H9 (cell line): ENCODE measurements around the gene ANXA10. TPM values are rescaled to one million over a fixed set of nuclear protein-coding genes. Genes with fewer than 3 reads are reported as not detected.
"Not testable (repeated sequence)": the region's sequence is repeated elsewhere in the genome, so short reads cannot be mapped to it uniquely, and the experiment has no call there.

Experiments
- DNase-seq: peaks from one replicate; pipeline ENCODE4 v3.0.0-alpha.2; 2017
- H2AFZ ChIP-seq: one replicate; pipeline ENCODE4 v1.6.1; 2013; ENCODE audit warnings: mild to moderate bottlenecking, low read length, control low read depth, moderate library complexity
- H2AK5ac ChIP-seq: 2 replicates; pipeline ENCODE4 v1.6.1; 2013; ENCODE audit warnings: low read length, control low read depth, mixed read lengths; ENCODE audit not compliant: insufficient read length
- H2BK120ac ChIP-seq: one replicate; pipeline ENCODE4 v1.6.1; 2013; ENCODE audit warnings: low read depth, mild to moderate bottlenecking, low read length, control low read depth, inconsistent platforms; ENCODE audit not compliant: poor library complexity, severe bottlenecking
- H2BK12ac ChIP-seq: 2 replicates; pipeline ENCODE4 v1.6.1; 2013; ENCODE audit warnings: low read length, control low read depth, mixed read lengths, low read depth; ENCODE audit not compliant: insufficient read length
- H2BK15ac ChIP-seq: 2 replicates; pipeline ENCODE4 v1.6.1; 2013; ENCODE audit warnings: low read depth, low read length, control low read depth
- H2BK20ac ChIP-seq: one replicate; pipeline ENCODE4 v1.6.1; 2013; ENCODE audit warnings: low read depth, mild to moderate bottlenecking, low read length, control low read depth, inconsistent platforms; ENCODE audit not compliant: poor library complexity, severe bottlenecking
- H2BK5ac ChIP-seq: 2 replicates; pipeline ENCODE4 v1.6.1; 2013; ENCODE audit warnings: low read length, control low read depth, mixed read lengths; ENCODE audit not compliant: insufficient read length
- H3K14ac ChIP-seq: 2 replicates; pipeline ENCODE4 v1.6.1; 2013; ENCODE audit warnings: low read length, control low read depth; ENCODE audit not compliant: insufficient read depth
- H3K18ac ChIP-seq: 2 replicates; pipeline ENCODE4 v1.6.1; 2013; ENCODE audit warnings: low read depth, mild to moderate bottlenecking, mixed read lengths, low read length, control low read depth; ENCODE audit not compliant: insufficient read length
- H3K23ac ChIP-seq: 2 replicates; pipeline ENCODE4 v1.6.1; 2013; ENCODE audit warnings: low read length, control low read depth, mixed read lengths, low read depth; ENCODE audit not compliant: insufficient read length
- H3K23me2 ChIP-seq: 2 replicates; pipeline ENCODE4 v1.6.1; 2013; ENCODE audit warnings: low read depth, mild to moderate bottlenecking, mixed read lengths, low read length, control low read depth; ENCODE audit not compliant: insufficient read length, poor library complexity, severe bottlenecking
- H3K27ac ChIP-seq: 2 replicates; pipeline ENCODE4 v1.5.1; 2013; ENCODE audit warnings: low read length, control low read depth, mixed read lengths, low read depth; ENCODE audit not compliant: insufficient read length
- H3K27me3 ChIP-seq: 2 replicates; pipeline ENCODE4 v1.6.1; 2013; ENCODE audit warnings: low read length, control low read depth, inconsistent platforms; ENCODE audit not compliant: insufficient read depth
- H3K4ac ChIP-seq: 2 replicates; pipeline ENCODE4 v1.6.1; 2013; ENCODE audit warnings: low read depth, mild to moderate bottlenecking, control low read depth, inconsistent platforms, low read length, moderate library complexity
- H3K4me1 ChIP-seq: 2 replicates; pipeline ENCODE4 v1.6.1; 2013; ENCODE audit warnings: low read length, control low read depth, inconsistent platforms; ENCODE audit not compliant: insufficient read depth
- H3K4me2 ChIP-seq: 2 replicates; pipeline ENCODE4 v1.6.1; 2013; ENCODE audit warnings: low read length, control low read depth, mixed read lengths; ENCODE audit not compliant: insufficient read length, insufficient read depth
- H3K56ac ChIP-seq: 2 replicates; pipeline ENCODE4 v1.6.1; 2013; ENCODE audit warnings: low read depth, mild to moderate bottlenecking, mixed read lengths, low read length, control low read depth; ENCODE audit not compliant: insufficient read length
- H3K79me1 ChIP-seq: 2 replicates; pipeline ENCODE4 v1.6.1; 2013; ENCODE audit warnings: low read depth, mild to moderate bottlenecking, moderate library complexity, low read length, control low read depth, inconsistent platforms; ENCODE audit not compliant: insufficient read depth, poor library complexity, severe bottlenecking
- H3K79me2 ChIP-seq: 2 replicates; pipeline ENCODE4 v1.6.1; 2013; ENCODE audit warnings: low read length, control low read depth, inconsistent platforms; ENCODE audit not compliant: insufficient read depth
- H3K9ac ChIP-seq: 2 replicates; pipeline ENCODE4 v1.6.1; 2013; ENCODE audit warnings: low read length, control low read depth, mixed read lengths; ENCODE audit not compliant: insufficient read length; ENCODE audit errors: extremely low read depth
- H3K9me3 ChIP-seq: one replicate; pipeline ENCODE4 v1.6.1; 2013; ENCODE audit warnings: low read depth, low read length, inconsistent platforms; ENCODE audit not compliant: control insufficient read depth
- H3T11ph ChIP-seq: one replicate; pipeline ENCODE4 v1.6.1; 2013; ENCODE audit warnings: mild to moderate bottlenecking, low read length, control low read depth, inconsistent platforms
- H4K20me1 ChIP-seq: one replicate; pipeline ENCODE4 v1.6.1; 2013; ENCODE audit not compliant: control insufficient read depth, insufficient read length, insufficient read depth
- H4K5ac ChIP-seq: 2 replicates; pipeline ENCODE4 v1.6.1; 2013; ENCODE audit warnings: low read depth, mild to moderate bottlenecking, mixed read lengths, low read length, control low read depth; ENCODE audit not compliant: insufficient read length
- H4K8ac ChIP-seq: replicated peaks from 2 replicates; pipeline ENCODE4 v1.6.1; 2013; ENCODE audit warnings: low read length, control low read depth, mixed read lengths, low read depth; ENCODE audit not compliant: insufficient read length
- H4K91ac ChIP-seq: 2 replicates; pipeline ENCODE4 v1.6.1; 2013; ENCODE audit warnings: low read depth, mild to moderate bottlenecking, moderate library complexity, mixed read lengths, low read length, control low read depth; ENCODE audit not compliant: insufficient read length
- H3K27ac Mint-ChIP-seq, 3 experiments: 2 replicates in 2 of 3; 3 replicates in 1 of 3; pipeline ENCODE4 v1.8.0; 2020 to 2021; ENCODE audit warnings: mixed read lengths in 3 of 3, mild to moderate bottlenecking in 1 of 3, moderate library complexity in 1 of 3
- H3K27me3 Mint-ChIP-seq: 2 replicates; pipeline ENCODE4 v1.8.0; 2021; ENCODE audit warnings: low read depth, mild to moderate bottlenecking, moderate library complexity, mixed read lengths
- H3K36me3 Mint-ChIP-seq, 3 experiments: 2 replicates in 2 of 3; 3 replicates in 1 of 3; pipeline ENCODE4 v1.8.0; 2020 to 2021; ENCODE audit warnings: low read depth in 3 of 3, mixed read lengths in 3 of 3; ENCODE audit not compliant: insufficient read depth in 1 of 3
- H3K4me1 Mint-ChIP-seq, 2 experiments: 2 replicates each; pipeline ENCODE4 v1.8.0; 2020; ENCODE audit warnings: mixed read lengths in 2 of 2
- H3K4me3 Mint-ChIP-seq, 2 experiments: 2 replicates in 1 of 2; 3 replicates in 1 of 2; pipeline ENCODE4 v1.8.0; 2020 to 2021; ENCODE audit warnings: mild to moderate bottlenecking in 2 of 2, mixed read lengths in 2 of 2, moderate library complexity in 1 of 2
- H3K9me3 Mint-ChIP-seq, 2 experiments: 2 replicates in 1 of 2; 3 replicates in 1 of 2; pipeline ENCODE4 v1.8.0; 2020; ENCODE audit warnings: mild to moderate bottlenecking in 2 of 2, mixed read lengths in 2 of 2, moderate library complexity in 1 of 2
- WGBS: extraction: QIAGEN DNeasy Blood & Tissue Kit; methylation state at CpG from one replicate; pipeline ENCODE4 v1.1.7; 2013; ENCODE audit warnings: missing lambda C conversion rate, low lambda C conversion rate, mixed read lengths; ENCODE audit not compliant: insufficient read length; ENCODE audit errors: extremely low coverage; 5-methylcytosine and 5-hydroxymethylcytosine counted together
- total RNA-seq: library from RNA; stranded (reverse); gene quantifications from 2 replicates; pipeline ENCODE4 v1.2.1, GENCODE V29; 2021

Gene ANXA10
- total RNA-seq, 1 experiment from 2014 or later, result not detected

GRCh38 chr4:168137695-168138094, 45.4 kb downstream of the ANXA10 start:
- not testable (repeated sequence) for H3K79me2 ChIP-seq, H2BK5ac ChIP-seq, H2AK5ac ChIP-seq, H3K4me2 ChIP-seq, H3K27me3 Mint-ChIP-seq, H4K8ac ChIP-seq, H3K56ac ChIP-seq, H4K91ac ChIP-seq, H3K4me1 ChIP-seq, H3K9me3 ChIP-seq, DNase-seq, H3K23me2 ChIP-seq, H3K27me3 ChIP-seq, H3K18ac ChIP-seq, H3K27ac Mint-ChIP-seq, H3K14ac ChIP-seq, H2BK20ac ChIP-seq, H3T11ph ChIP-seq, H3K23ac ChIP-seq, H2BK15ac ChIP-seq, H3K4ac ChIP-seq, H3K9me3 Mint-ChIP-seq, H3K9ac ChIP-seq, H3K4me3 Mint-ChIP-seq, H2BK12ac ChIP-seq, H3K79me1 ChIP-seq, H3K27ac ChIP-seq, H2BK120ac ChIP-seq, H4K20me1 ChIP-seq, H4K5ac ChIP-seq, H3K4me1 Mint-ChIP-seq, H2AFZ ChIP-seq, H3K36me3 Mint-ChIP-seq
- no CpG with 5 or more reads among the region's 2 CpGs for WGBS
